Stomach (tissue), 9 donors: Measurements from ENCODE around the gene RHBDL1. TPM values are rescaled to one million over a fixed set of nuclear protein-coding genes. Genes with fewer than 3 reads are reported as not detected.

Source experiments
- DNase-seq, 2 donors: peaks; one replicate each; pipeline versions ENCODE4 v3.0.0 to v3.0.0-alpha.2; 2013 to 2019
- H3K27ac ChIP-seq, 5 donors: fragments of 200-600 bp in 4 of 5; sonication (generic) in 4 of 5; one replicate each; pipeline ENCODE4 v1.5.1; 2013 to 2019; ENCODE audit warnings: mild to moderate bottlenecking in 1 of 5, moderate library complexity in 1 of 5
- H3K27me3 ChIP-seq, 3 donors: fragments of 200-600 bp; sonication (generic); one replicate each; pipeline ENCODE4 v1.5.1; 2017 to 2019; ENCODE audit warnings: mixed run types in 1 of 3
- H3K36me3 ChIP-seq, 4 donors: fragments of 200-600 bp; sonication (generic); 1 replicate in 3 of 4; 2 replicates in 1 of 4; pipeline ENCODE4 v1.5.1; 2016 to 2019
- H3K4me1 ChIP-seq, 4 donors: fragments of 200-600 bp; sonication (generic); one replicate each; pipeline ENCODE4 v1.5.1; 2016 to 2019
- H3K4me3 ChIP-seq, 4 donors: fragments of 200-600 bp; sonication (generic) in 3 of 4; one replicate each; pipeline ENCODE4 v1.5.1; 2016 to 2019; ENCODE audit warnings: mild to moderate bottlenecking in 1 of 4
- H3K9me3 ChIP-seq, 4 donors: fragments of 200-600 bp; sonication (generic); one replicate each; pipeline ENCODE4 v1.5.1; 2016 to 2019
- CTCF ChIP-seq, 7 experiments: fragments of 450-650 bp in 4 of 7; fragments of 200-600 bp in 3 of 7; sonication (generic) in 3 of 7; IDR thresholded peaks; one replicate each; pipeline ENCODE4 v1.5.1; 2016 to 2019; ENCODE audit warnings: antibody characterized with exemption in 7 of 7, control low read depth in 2 of 7, mild to moderate bottlenecking in 1 of 7
- EP300 ChIP-seq: sonication (generic); formaldehyde crosslinking; IDR thresholded peaks from one replicate; pipeline ENCODE4 v1.6.1; 2017; ENCODE audit warnings: antibody characterized with exemption
- POLR2A ChIP-seq, 4 donors: fragments of 450-650 bp; IDR thresholded peaks; one replicate each; pipeline ENCODE4 v1.6.1; 2016; ENCODE audit warnings: antibody characterized with exemption in 4 of 4, control low read depth in 2 of 4, mild to moderate bottlenecking in 1 of 4, moderate library complexity in 1 of 4
- POLR2AphosphoS5 ChIP-seq, 3 donors: sonication (generic); formaldehyde crosslinking; IDR thresholded peaks; one replicate each; pipeline ENCODE4 v1.6.1; 2016; ENCODE audit warnings: antibody characterized with exemption in 3 of 3
- WGBS, 5 donors: extraction: QIAGEN DNeasy Blood & Tissue Kit in 3 of 5; methylation state at CpG; one replicate each; pipeline versions ENCODE4 v1.1.5 to v1.1.7; 2013 to 2018; 5-methylcytosine and 5-hydroxymethylcytosine counted together
- intact Hi-C: fragments of 100-400 bp; cut with DNase I; formaldehyde crosslinking; loops from one replicate; pipeline ENCODE4 v1.15.1; 2023; ENCODE audit warnings: low total_unique reads
- polyA plus RNA-seq, 3 donors: library from polyadenylated mRNA; stranded (reverse); fragments of 200-250 nt; gene quantifications; one replicate each; pipeline ENCODE4 v1.2.3, GENCODE V29; 2013
- total RNA-seq, 5 donors: library from RNA; depleted of rRNA; stranded (reverse); fragments of >200 nt; gene quantifications; one replicate each; pipeline versions ENCODE4 v1.1.0 to v1.2.3, GENCODE V29; 2014 to 2016
- donor health status: healthy with polysubstance abuse.
- donor health status: Bipolar disorder and iron deficiency.
- donor health status: healthy.

The RHBDL1 gene
- total and polyA plus RNA-seq, 8 donors: 1.3 to 48.7 (median 3.3) TPM; not detected in 3

GRCh38 chr16:640614-641013 is 34.9 kb upstream of the RHBDL1 start:
- no peaks in the 10 kb centered on the region for H3K36me3 ChIP-seq
- H3K4me3 ChIP-seq: peak overlapping the region; percentile 65 to 84 (median 74)
- TF ChIP-seq CTCF (IDR thresholded peaks at IDR 0.05) (no peak), POLR2A (IDR thresholded peaks at IDR 0.05) (no peak), EP300 (no peak), POLR2AphosphoS5 (IDR thresholded peaks at IDR 0.05) (no peak)
- no peaks in the 10 kb centered on the region for H3K27me3 ChIP-seq
- intact Hi-C loops: no loop called here
- no peaks in the 10 kb centered on the region for H3K9me3 ChIP-seq
- H3K27ac ChIP-seq: peak overlapping the region; percentile 85 to 96 (median 92)
- DNase-seq: no peak
- peaks cover 29 to 64% (median 56%) of the 10 kb centered on the region in 4 donors for H3K4me1 ChIP-seq
- 72 to 87% (median 84%) methylated on average over 4 to 5 of the region's 5 CpGs for WGBS, 5 donors

DNA sequence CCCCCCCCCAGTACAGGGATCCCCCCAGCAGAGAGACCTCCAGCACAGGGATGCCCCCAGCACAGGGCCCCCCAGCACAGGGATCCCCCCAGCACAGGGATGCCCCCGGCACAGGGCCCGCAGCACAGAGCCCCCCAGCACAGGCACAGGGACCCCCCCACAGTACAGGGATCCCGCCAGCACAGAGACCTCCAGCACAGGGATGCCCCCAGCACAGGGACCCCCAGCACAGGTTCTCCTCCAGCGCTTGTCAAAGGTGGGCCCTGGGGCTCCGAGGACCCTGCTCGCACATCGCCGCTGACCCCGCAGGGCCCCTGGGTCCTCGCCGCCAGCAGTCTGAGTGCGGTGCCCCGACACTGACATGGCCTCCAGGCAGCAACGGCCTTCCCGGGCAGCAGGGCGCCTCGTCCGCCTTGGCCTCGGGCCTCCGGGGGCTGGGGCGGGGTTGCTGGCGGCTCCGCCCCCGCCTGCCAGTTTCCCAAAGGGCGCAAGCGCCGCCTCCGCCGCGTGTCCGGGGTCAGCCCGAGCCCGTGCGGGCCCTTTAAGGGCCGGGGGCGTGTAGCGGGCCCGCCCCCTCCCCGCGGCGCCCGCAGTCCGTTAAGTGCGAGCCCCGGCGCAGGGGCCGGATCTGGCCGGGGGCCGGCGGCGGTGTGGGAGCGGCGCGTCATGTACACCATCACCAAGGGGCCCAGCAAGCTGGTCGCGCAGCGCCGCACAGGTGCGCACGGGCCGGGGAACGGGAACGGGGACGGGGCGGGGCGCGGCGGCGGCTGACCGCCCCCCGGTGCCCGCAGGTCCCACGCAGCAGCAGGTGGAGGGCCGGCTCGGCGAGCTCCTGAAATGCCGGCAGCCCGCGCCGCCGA is 33.9 kb upstream of the RHBDL1 start, which contains the start of gene MCRIP2:
Gene MCRIP2, plus strand, starts transcription at position 503 of the 863 bp plus-strand sequence. Its CDS starts 164 bp downstream, at position 667.
- Histone ChIP-seq H3K4me3 (peak within 1 kb of the TSS; percentile 65 to 84 (median 74)), H3K9me3 (no peaks in the 10 kb centered on the region), H3K36me3 (no peaks in the 10 kb centered on the region), H3K27me3 (no peaks in the 10 kb centered on the region), H3K27ac (peak within 1 kb of the TSS; percentile 85 to 96 (median 92)), H3K4me1 (peaks cover 37 to 69% (median 61%) of the 10 kb centered on the region in 4 donors)
- TF ChIP-seq POLR2AphosphoS5 (IDR thresholded peaks at IDR 0.05) (peak in 2 of 3 donors; percentile 86), CTCF (IDR thresholded peaks at IDR 0.05) (no peak), EP300 (no peak), POLR2A (IDR thresholded peaks at IDR 0.05) (peak in 1 of 4 donors; percentile 13)
- peak; percentile 92 to 94 for DNase-seq
- 1 to 20% (median 1%) methylated on average over 2 to 81 of the region's 81 CpGs for WGBS, 5 donors
- intact Hi-C loops: no loop called here

- Histone ChIP-seq H3K27me3 (no peaks in the 10 kb centered on the region), H3K4me3 (peak overlapping the region; percentile 65 to 84 (median 74)), H3K9me3 (no peaks in the 10 kb centered on the region), H3K27ac (peak overlapping the region; percentile 85 to 96 (median 92)), H3K4me1 (peaks cover 43 to 74% (median 66%) of the 10 kb centered on the region in 4 donors), H3K36me3 (no peaks in the 10 kb centered on the region)
- WGBS, 5 donors: 3 to 19% (median 6%) methylated on average over 6 to 72 of the region's 72 CpGs
- TF ChIP-seq EP300: no peak
- peak in 2 of 3 donors; percentile 42 to 46 for TF ChIP-seq POLR2AphosphoS5 (IDR thresholded peaks at IDR 0.05)
- intact Hi-C loops: no loop called here
- DNase-seq: peak; percentile 83 to 85
Measured at GRCh38 chr16:642189-643049, 33.1 kb upstream of the RHBDL1 start.

DNA sequence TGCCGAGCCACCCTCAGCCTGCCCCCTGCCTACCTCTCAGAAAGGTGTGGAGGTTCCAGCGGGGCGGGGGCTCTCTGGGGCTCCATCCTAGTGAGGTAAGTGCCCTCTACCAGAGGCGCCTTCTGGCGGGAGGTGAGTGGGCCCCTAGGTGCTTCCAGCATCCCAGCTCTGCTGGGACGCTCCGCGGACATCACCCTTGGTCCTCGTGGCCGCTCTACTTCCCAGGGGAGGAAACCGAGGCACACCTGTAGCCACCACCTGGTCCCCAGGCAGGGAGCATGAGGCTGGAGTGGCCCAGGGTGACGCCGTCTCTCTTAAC is 32.5 kb upstream of the RHBDL1 start:
- DNase-seq: no peak
- Histone ChIP-seq H3K9me3 (no peaks in the 10 kb centered on the region), H3K27ac (peak overlapping the region; percentile 85 to 96 (median 92)), H3K36me3 (no peaks in the 10 kb centered on the region), H3K4me3 (peak overlapping the region; percentile 65 to 84 (median 74)), H3K4me1 (peaks cover 44 to 74% (median 66%) of the 10 kb centered on the region in 4 donors), H3K27me3 (no peaks in the 10 kb centered on the region)
- 57 to 81% (median 72%) methylated on average over 2 to 13 of the region's 13 CpGs for WGBS, 5 donors
- no peak for TF ChIP-seq POLR2AphosphoS5 (IDR thresholded peaks at IDR 0.05)
- TF ChIP-seq EP300: no peak
- no peak for TF ChIP-seq POLR2A (IDR thresholded peaks at IDR 0.05)
- TF ChIP-seq CTCF (IDR thresholded peaks at IDR 0.05): no peak
- intact Hi-C loops: no loop called here
